DMS53 treated with DMSO at 0.1 percent for 48 hours (cell line): ENCODE results near the gene TBC1D21.

Experiments
- DNase-seq: peaks from one replicate; lab custom pipeline; 2025; ENCODE audit not compliant: unreplicated experiment; lab: John Stamatoyannopoulos, UW

The TBC1D21 gene

GRCh38 chr15:73907035-73907408 lies 33.7 kb downstream of the TBC1D21 start:
- no peak for DNase-seq

- DNase-seq: peak; percentile 44
Measured at GRCh38 chr15:73908030-73908821, 34.9 kb downstream of the TBC1D21 start.

- DNase-seq: no peak
Measured at GRCh38 chr15:73908822-73909122, 35.4 kb downstream of the TBC1D21 start.

GRCh38 chr15:73909651-73910050 lies 36.3 kb downstream of the TBC1D21 start:
- no peak for DNase-seq

GRCh38 chr15:73910522-73911303 lies 37.3 kb downstream of the TBC1D21 start:
- DNase-seq: no peak

- DNase-seq: no peak
Measured at GRCh38 chr15:73912030-73912596, 38.7 kb downstream of the TBC1D21 start.

GRCh38 chr15:73914145-73914544 lies 40.8 kb downstream of the TBC1D21 start:
- DNase-seq: no peak

- no peak for DNase-seq
Measured at GRCh38 chr15:73915082-73915481, 41.7 kb downstream of the TBC1D21 start.

GRCh38 chr15:73918784-73919183 lies 45.4 kb downstream of the TBC1D21 start:
- no peak for DNase-seq

- no peak for DNase-seq
Measured at GRCh38 chr15:73919706-73920105, 46.3 kb downstream of the TBC1D21 start.

- DNase-seq: no peak
Measured at GRCh38 chr15:73921254-73921925, 48.0 kb downstream of the TBC1D21 start.

GRCh38 chr15:73922186-73923151 lies 49.1 kb downstream of the TBC1D21 start:
- no peak for DNase-seq

GRCh38 chr15:73923156-73923487 lies 49.8 kb downstream of the TBC1D21 start:
- DNase-seq: no peak

- no peak for DNase-seq
Measured at GRCh38 chr15:73923488-73924164, 50.3 kb downstream of the TBC1D21 start.

- DNase-seq: no peak
Measured at GRCh38 chr15:73924171-73924921, 51.0 kb downstream of the TBC1D21 start.

- DNase-seq: no peak
Measured at GRCh38 chr15:73925848-73926218, 52.5 kb downstream of the TBC1D21 start.

- DNase-seq: peak; percentile 7
Measured at GRCh38 chr15:73926219-73927002, 53.0 kb downstream of the TBC1D21 start, which contains the start of gene LOXL1. Gene LOXL1, plus strand, starts transcription at chr15:73926462. Its CDS starts 322 bp downstream, at chr15:73926784.

GRCh38 chr15:73927003-73927475 lies 53.7 kb downstream of the TBC1D21 start:
- DNase-seq: peak; percentile 7
